Measurements from ENCODE around the gene BLM. TPM values are rescaled to one million over a fixed set of nuclear protein-coding genes. Genes with fewer than 3 reads are reported as not detected.

BLM gene
- total RNA-seq, 1 donor from 2014 or later = 44.8 TPM

GRCh38 chr15:90756916-90757315, 39.8 kb downstream of the BLM start:
- Mint-ChIP-seq H3K4me1 (peaks cover 9% of the 10 kb centered on the region), H3K9me3 (no peaks in the 10 kb centered on the region), H3K27me3 (ENCODE audit: low read depth) (no peaks in the 10 kb centered on the region), H3K36me3 (ENCODE audit: low read depth) (peaks cover 7% of the 10 kb centered on the region), H3K4me3 (no peak overlapping the region), H3K27ac (ENCODE audit: unreplicated experiment) (no peak overlapping the region)
- DNase-seq (ENCODE audit: low read depth, low spot score) = no peak
- no peak for TF ChIP-seq CTCF (conservative IDR thresholded peaks at IDR 0.05)

GRCh38 chr15:90757461-90757860, 40.3 kb downstream of the BLM start:
- Mint-ChIP-seq H3K9me3 (no peaks in the 10 kb centered on the region), H3K4me1 (peaks cover 9% of the 10 kb centered on the region), H3K27me3 (ENCODE audit: low read depth) (no peaks in the 10 kb centered on the region), H3K27ac (ENCODE audit: unreplicated experiment) (no peak overlapping the region), H3K4me3 (no peak overlapping the region), H3K36me3 (ENCODE audit: low read depth) (peaks cover 10% of the 10 kb centered on the region)
- TF ChIP-seq CTCF (conservative IDR thresholded peaks at IDR 0.05) = no peak
- no peak for DNase-seq (ENCODE audit: low read depth, low spot score)

- Mint-ChIP-seq H3K4me1 (peaks cover 9% of the 10 kb centered on the region), H3K4me3 (no peak overlapping the region), H3K27ac (ENCODE audit: unreplicated experiment) (no peak overlapping the region), H3K36me3 (ENCODE audit: low read depth) (peaks cover 12% of the 10 kb centered on the region), H3K27me3 (ENCODE audit: low read depth) (no peaks in the 10 kb centered on the region), H3K9me3 (no peaks in the 10 kb centered on the region)
- no peak for TF ChIP-seq CTCF (conservative IDR thresholded peaks at IDR 0.05)
- DNase-seq (ENCODE audit: low read depth, low spot score) = no peak
Measured at GRCh38 chr15:90760661-90761232, 43.6 kb downstream of the BLM start.

- H3K4me3 Mint-ChIP-seq = no peak overlapping the region
- H3K4me1 Mint-ChIP-seq = peaks cover 9% of the 10 kb centered on the region
- no peak for TF ChIP-seq CTCF (conservative IDR thresholded peaks at IDR 0.05)
- H3K36me3 Mint-ChIP-seq (ENCODE audit: low read depth) = peaks cover 12% of the 10 kb centered on the region
- DNase-seq (ENCODE audit: low read depth, low spot score) = no peak
- no peaks in the 10 kb centered on the region for H3K27me3 Mint-ChIP-seq (ENCODE audit: low read depth)
- H3K27ac Mint-ChIP-seq (ENCODE audit: unreplicated experiment) = no peak overlapping the region
- no peaks in the 10 kb centered on the region for H3K9me3 Mint-ChIP-seq
Measured at GRCh38 chr15:90761629-90762028, 44.5 kb downstream of the BLM start.

GRCh38 chr15:90762109-90762508, 45.0 kb downstream of the BLM start:
- no peaks in the 10 kb centered on the region for H3K9me3 Mint-ChIP-seq
- H3K27me3 Mint-ChIP-seq (ENCODE audit: low read depth) = no peaks in the 10 kb centered on the region
- no peak overlapping the region for H3K4me3 Mint-ChIP-seq
- H3K27ac Mint-ChIP-seq (ENCODE audit: unreplicated experiment) = no peak overlapping the region
- DNase-seq (ENCODE audit: low read depth, low spot score) = no peak
- TF ChIP-seq CTCF (conservative IDR thresholded peaks at IDR 0.05) = no peak
- peaks cover 12% of the 10 kb centered on the region for H3K36me3 Mint-ChIP-seq (ENCODE audit: low read depth)
- peaks cover 9% of the 10 kb centered on the region for H3K4me1 Mint-ChIP-seq

Measured in neural crest cell (in vitro differentiated cells).